DND-41 (cell line): ENCODE data around the gene CHST3.

Source experiments
- ATAC-seq: fragments of 200-7000 bp; cut with Tn5 transposase; 3 replicates; pipeline ENCODE4 v1.9.1; 2021; ENCODE audit warnings: low read depth; ENCODE audit not compliant: insufficient read depth
- DNase-seq: peaks from one replicate; pipeline ENCODE4 v3.0.0-alpha.2; 2020
- H2AFZ ChIP-seq: 2 replicates; pipeline ENCODE4 v1.6.0; 2012; ENCODE audit warnings: low read depth, low read length
- H3K27ac ChIP-seq: 2 replicates; pipeline ENCODE4 v1.5.1; 2012; ENCODE audit warnings: low read length, inconsistent platforms
- H3K27me3 ChIP-seq: fragments of 200-600 bp; sonication (generic); 2 replicates; pipeline ENCODE4 v1.6.0; 2012; ENCODE audit warnings: low read length, mild to moderate bottlenecking, inconsistent platforms; ENCODE audit not compliant: insufficient read depth, poor library complexity
- H3K36me3 ChIP-seq: 2 replicates; pipeline ENCODE4 v1.5.1; 2012; ENCODE audit warnings: low read length, inconsistent platforms; ENCODE audit not compliant: insufficient read depth
- H3K4me1 ChIP-seq: 2 replicates; pipeline ENCODE4 v1.5.1; 2012; ENCODE audit warnings: mild to moderate bottlenecking, low read length; ENCODE audit not compliant: insufficient read depth
- H3K4me2 ChIP-seq: 2 replicates; pipeline ENCODE4 v1.6.0; 2012; ENCODE audit warnings: mild to moderate bottlenecking, moderate library complexity, low read length, inconsistent platforms; ENCODE audit not compliant: insufficient read depth
- H3K4me3 ChIP-seq, 2 experiments: fragments of 200-600 bp in 1 of 2; shearing (Covaris generic) in 1 of 2; 2 replicates each; pipeline ENCODE4 v1.5.1; 2012 to 2016; ENCODE audit warnings: inconsistent platforms in 2 of 2, low read length in 2 of 2, mild to moderate bottlenecking in 2 of 2, low read depth in 1 of 2, moderate library complexity in 1 of 2
- H3K79me2 ChIP-seq: 2 replicates; pipeline ENCODE4 v1.6.0; 2012; ENCODE audit warnings: low read length, inconsistent platforms; ENCODE audit not compliant: insufficient read depth
- H3K9ac ChIP-seq: 2 replicates; pipeline ENCODE4 v1.6.0; 2012; ENCODE audit warnings: low read depth, mild to moderate bottlenecking, inconsistent platforms, low read length, moderate library complexity
- H3K9me3 ChIP-seq: 2 replicates; pipeline ENCODE4 v1.5.1; 2012; ENCODE audit warnings: low read length, moderate library complexity, mild to moderate bottlenecking, inconsistent platforms; ENCODE audit not compliant: insufficient read depth, severe bottlenecking
- H4K20me1 ChIP-seq: 2 replicates; pipeline ENCODE4 v1.6.0; 2012; ENCODE audit warnings: low read length; ENCODE audit not compliant: insufficient read depth
- EZH2 ChIP-seq: IDR thresholded peaks from 3 replicates; pipeline ENCODE4 v1.6.1; 2012; ENCODE audit warnings: borderline replicate concordance, low read depth, mild to moderate bottlenecking, moderate library complexity, low read length, inconsistent platforms; ENCODE audit not compliant: severe bottlenecking
- TF ChIP-seq, protein P1 (sequence below): IDR thresholded peaks from 2 replicates; pipeline ENCODE4 v1.5.1; 2012; ENCODE audit warnings: borderline replicate concordance, low read length, moderate library complexity, mild to moderate bottlenecking; ENCODE audit not compliant: poor library complexity, severe bottlenecking; ENCODE audit errors: extremely low read depth

The CHST3 gene

DNA sequence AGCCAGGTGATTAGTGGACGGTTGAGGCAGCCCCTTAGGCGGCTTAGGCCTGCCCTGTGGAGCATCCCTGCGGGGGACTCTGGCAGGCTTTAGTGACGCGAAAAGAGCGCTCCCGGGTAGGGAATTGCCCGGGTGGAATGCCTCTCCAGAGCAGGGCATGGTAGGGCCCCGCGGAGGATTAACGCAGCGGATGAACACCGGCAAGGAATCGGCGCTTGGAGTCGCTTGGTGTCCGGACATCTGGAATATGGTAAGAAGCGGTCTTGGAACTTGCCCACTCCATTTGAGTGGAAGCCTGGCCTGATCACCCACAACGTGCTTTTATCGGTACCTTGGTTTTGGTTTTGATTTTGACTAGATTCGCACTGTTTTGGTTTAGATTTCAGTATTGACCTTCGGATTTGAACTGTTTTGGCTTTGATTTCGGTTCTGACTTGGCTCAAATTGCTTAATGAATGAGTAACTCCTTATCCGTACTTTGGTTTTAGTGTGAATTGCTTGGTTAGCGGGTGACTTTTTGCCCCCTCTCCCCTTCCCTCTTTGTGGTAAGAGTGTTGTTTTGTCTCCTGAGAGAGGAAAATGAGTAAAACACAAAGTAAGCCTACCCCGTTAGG, 24.2 kb upstream of the CHST3 start:
- H3K27ac ChIP-seq, result no peak overlapping the region
- no peak overlapping the region for H3K4me3 ChIP-seq
- H3K4me1 ChIP-seq, result no peaks in the 10 kb centered on the region
- DNase-seq (no peak), ATAC-seq (no peak)
- TF ChIP-seq, protein P1, sequence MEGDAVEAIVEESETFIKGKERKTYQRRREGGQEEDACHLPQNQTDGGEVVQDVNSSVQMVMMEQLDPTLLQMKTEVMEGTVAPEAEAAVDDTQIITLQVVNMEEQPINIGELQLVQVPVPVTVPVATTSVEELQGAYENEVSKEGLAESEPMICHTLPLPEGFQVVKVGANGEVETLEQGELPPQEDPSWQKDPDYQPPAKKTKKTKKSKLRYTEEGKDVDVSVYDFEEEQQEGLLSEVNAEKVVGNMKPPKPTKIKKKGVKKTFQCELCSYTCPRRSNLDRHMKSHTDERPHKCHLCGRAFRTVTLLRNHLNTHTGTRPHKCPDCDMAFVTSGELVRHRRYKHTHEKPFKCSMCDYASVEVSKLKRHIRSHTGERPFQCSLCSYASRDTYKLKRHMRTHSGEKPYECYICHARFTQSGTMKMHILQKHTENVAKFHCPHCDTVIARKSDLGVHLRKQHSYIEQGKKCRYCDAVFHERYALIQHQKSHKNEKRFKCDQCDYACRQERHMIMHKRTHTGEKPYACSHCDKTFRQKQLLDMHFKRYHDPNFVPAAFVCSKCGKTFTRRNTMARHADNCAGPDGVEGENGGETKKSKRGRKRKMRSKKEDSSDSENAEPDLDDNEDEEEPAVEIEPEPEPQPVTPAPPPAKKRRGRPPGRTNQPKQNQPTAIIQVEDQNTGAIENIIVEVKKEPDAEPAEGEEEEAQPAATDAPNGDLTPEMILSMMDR, result no peak
- no peak for TF ChIP-seq EZH2
- H2AFZ ChIP-seq, result no peak overlapping the region
- no peak overlapping the region for H3K4me2 ChIP-seq
- peaks cover 14% of the 10 kb centered on the region for H3K9me3 ChIP-seq
- no peaks in the 10 kb centered on the region for H3K27me3 ChIP-seq
- no peaks in the 10 kb centered on the region for H4K20me1 ChIP-seq
- no peak overlapping the region for H3K9ac ChIP-seq
- no peaks in the 10 kb centered on the region for H3K79me2 ChIP-seq
- no peaks in the 10 kb centered on the region for H3K36me3 ChIP-seq

DNA sequence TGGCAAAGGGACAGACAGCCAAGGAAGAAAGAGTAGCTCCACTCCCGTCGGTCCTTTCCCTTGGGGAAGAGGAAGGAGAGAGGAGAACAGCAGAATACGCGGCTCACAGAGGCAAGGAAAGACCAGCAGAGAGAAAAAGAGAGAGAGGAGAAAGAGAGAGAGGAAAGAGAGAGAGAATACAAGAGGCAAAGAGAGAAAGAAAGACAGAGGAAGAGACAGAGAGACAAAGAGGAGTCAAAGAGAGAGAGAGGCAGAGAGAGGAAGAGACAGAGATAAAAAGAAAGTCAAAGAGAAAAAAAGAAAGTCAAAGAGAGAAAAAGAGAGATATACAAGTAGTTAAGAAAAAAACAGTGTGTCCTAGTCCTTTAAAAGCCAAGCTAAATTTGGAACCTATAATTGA, 23.4 kb upstream of the CHST3 start:
- H3K9me3 ChIP-seq, result peaks cover 21% of the 10 kb centered on the region
- H3K27me3 ChIP-seq, result no peaks in the 10 kb centered on the region
- H3K4me1 ChIP-seq, result no peaks in the 10 kb centered on the region
- H3K9ac ChIP-seq, result no peak overlapping the region
- H2AFZ ChIP-seq, result no peak overlapping the region; the same call in 1 of the 2 replicates
- H4K20me1 ChIP-seq, result no peaks in the 10 kb centered on the region
- H3K79me2 ChIP-seq, result no peaks in the 10 kb centered on the region
- no peaks in the 10 kb centered on the region for H3K36me3 ChIP-seq
- DNase-seq (no peak), ATAC-seq (no peak)
- no peak for TF ChIP-seq EZH2
- TF ChIP-seq, protein P1, result no peak
- no peak overlapping the region for H3K4me3 ChIP-seq
- no peak overlapping the region for H3K27ac ChIP-seq
- H3K4me2 ChIP-seq, result no peak overlapping the region

DNA sequence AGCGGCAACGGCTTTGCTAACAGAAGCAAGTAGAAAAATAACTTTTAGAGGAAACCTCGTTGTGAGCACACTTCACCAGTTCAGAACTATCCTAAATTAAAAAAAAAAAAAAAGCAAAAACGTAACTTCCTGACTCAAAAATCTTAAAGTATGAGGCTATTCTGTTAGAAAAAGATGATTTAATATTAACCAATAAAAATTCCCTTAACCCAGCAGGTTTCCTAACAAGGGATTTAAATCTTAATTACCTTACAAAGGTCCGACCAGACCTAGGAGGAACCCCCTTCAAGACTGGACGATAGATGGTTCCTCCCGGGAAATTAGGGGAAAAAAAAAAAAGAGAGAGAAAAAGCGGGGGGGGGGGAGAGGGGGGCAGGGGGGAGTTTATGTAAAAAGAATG, 22.9 kb upstream of the CHST3 start:
- H3K9me3 ChIP-seq, result peaks cover 26% of the 10 kb centered on the region
- H3K9ac ChIP-seq, result no peak overlapping the region
- DNase-seq, result no peak
- no peak overlapping the region for H2AFZ ChIP-seq
- ATAC-seq, result no peak
- H3K36me3 ChIP-seq, result no peaks in the 10 kb centered on the region
- H3K27me3 ChIP-seq, result no peaks in the 10 kb centered on the region
- no peaks in the 10 kb centered on the region for H4K20me1 ChIP-seq
- no peak overlapping the region for H3K4me3 ChIP-seq
- no peaks in the 10 kb centered on the region for H3K4me1 ChIP-seq
- no peaks in the 10 kb centered on the region for H3K79me2 ChIP-seq
- no peak for TF ChIP-seq EZH2
- TF ChIP-seq, protein P1, result no peak
- H3K27ac ChIP-seq, result no peak overlapping the region
- H3K4me2 ChIP-seq, result no peak overlapping the region
